HG03521 (cell line): ENCODE results near the gene OMA1.
A peak's percentile ranks its signal among the peaks of the same experiment; 100 is the strongest.
"Not testable (repeated sequence)": the region's sequence is repeated elsewhere in the genome, so short reads cannot be mapped to it uniquely, and the experiment has no call there.

Experiments used
- ATAC-seq: cut with Tn5 transposase; IDR thresholded peaks from one replicate; pipeline ENCODE4 v1.9.1; 2021; ENCODE audit warnings: mild to moderate bottlenecking, moderate library complexity; ENCODE audit not compliant: unreplicated experiment

Gene OMA1

DNA sequence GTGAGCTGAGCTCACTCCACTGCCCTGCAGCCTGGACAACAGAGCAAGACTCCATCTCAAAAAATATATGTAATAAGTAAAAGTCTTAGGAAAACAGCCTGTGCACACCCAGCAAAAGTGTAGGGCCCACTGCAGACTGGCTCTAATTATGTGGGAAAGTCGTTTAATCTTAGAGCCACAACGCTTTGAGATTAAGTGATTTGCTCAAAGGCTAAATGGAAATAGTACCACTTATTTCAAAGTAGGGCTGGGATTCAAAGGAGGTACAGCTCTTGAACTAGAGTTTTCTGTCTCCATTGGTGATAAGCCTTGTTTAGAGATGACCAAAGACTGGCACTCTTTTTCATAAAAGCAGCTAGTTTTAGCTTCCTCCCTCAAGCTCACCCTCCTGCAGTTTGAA is 28.3 kb upstream of the OMA1 start:
- no peak for ATAC-seq

GRCh38 chr1:58573705-58574591 is 27.4 kb upstream of the OMA1 start:
- peak; percentile 97 for ATAC-seq

- no peak for ATAC-seq
These were observed 26.6 kb upstream of the OMA1 start for GRCh38 chr1:58573138-58573537.

- ATAC-seq: no peak
These were observed 26.2 kb upstream of the OMA1 start for GRCh38 chr1:58572690-58573089.

- no peak for ATAC-seq
These were observed 25.1 kb upstream of the OMA1 start for GRCh38 chr1:58571616-58572015.

DNA sequence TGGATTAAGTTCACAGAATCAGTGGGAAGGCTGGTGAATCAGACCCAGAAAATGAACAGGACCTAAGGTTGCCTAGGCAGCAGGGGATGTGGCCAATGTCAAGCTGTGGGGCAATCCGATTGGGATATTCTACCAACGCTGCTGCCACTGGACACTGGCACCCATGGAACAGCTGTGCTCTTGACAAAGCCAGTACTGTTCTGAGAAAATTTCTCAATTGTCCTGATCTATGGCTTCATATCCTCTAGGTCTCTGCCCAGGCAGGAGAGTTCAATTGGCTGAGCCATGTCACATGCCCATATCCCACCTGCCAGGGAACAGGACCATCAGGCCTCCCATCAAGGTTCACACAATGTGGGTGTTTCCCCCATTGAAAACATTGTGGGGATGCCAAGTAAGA is 24.3 kb upstream of the OMA1 start:
- no peak for ATAC-seq

- no peak for ATAC-seq
These were observed 23.6 kb upstream of the OMA1 start for GRCh38 chr1:58570094-58570493.

DNA sequence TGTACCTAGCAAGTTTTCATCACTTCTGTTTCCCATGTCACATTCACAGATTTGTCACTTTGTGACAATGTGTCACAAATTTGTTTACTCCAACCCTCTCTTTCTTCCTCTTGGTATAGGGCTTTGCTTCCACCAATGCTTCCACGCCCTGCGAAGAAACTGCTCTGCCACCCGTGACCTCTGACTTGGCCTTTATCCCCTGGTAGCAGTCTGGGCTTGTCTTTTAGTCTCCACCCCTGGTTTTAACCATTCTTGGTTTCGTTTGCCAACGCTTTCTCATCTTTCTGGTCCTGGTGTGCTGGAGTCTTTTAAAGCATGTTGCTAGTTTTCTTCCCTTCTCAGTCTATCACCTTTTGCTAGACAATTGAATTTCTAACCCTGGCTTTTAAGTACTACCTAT is 22.4 kb upstream of the OMA1 start:
- no peak for ATAC-seq

DNA sequence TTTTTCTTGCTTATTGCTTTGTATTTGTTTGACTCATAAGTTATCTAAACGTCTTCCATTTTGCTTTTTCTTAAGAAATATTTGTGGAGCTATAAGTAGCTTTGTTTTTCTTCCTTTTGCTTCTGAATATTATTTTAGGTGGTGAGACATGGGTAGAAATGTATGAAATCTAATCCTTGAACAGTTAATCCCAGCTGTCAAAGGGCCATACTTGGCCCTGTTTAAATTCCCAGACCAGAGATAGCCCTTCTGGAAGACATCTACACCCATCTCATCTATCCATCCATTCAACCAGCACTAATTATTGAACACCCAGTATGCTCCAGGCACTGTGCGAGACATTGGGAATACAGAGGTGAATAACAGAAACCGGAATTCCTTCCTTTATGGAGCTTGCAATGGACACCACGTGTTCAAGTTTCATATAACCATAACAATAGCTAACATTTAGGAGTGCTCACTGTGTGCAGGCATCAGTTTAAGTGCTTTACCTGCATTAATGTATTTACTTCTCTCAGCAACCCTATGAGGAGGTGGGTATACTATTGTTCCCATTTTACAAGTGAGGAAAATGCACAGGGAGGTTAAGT is 21.8 kb upstream of the OMA1 start:
- no peak for ATAC-seq

DNA sequence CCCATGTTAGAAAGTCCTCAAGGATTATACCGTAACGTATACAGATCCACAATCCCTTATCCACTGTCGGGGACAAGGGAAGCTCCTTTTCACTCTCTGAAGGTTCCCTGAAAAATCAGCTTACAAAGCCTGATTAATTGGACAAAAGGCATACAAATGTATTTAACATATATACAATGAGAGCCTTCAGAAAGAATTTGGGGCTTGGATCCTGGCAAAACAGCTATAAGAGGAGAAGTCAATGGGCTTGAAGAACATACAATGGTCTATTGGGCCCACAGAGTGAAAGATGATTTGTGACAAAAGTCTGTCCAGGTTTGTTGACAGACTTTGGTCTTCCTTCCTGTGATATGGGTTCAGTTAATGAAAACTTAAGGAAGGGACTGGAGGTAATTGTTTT is 19.8 kb upstream of the OMA1 start:
- ATAC-seq: no peak

DNA sequence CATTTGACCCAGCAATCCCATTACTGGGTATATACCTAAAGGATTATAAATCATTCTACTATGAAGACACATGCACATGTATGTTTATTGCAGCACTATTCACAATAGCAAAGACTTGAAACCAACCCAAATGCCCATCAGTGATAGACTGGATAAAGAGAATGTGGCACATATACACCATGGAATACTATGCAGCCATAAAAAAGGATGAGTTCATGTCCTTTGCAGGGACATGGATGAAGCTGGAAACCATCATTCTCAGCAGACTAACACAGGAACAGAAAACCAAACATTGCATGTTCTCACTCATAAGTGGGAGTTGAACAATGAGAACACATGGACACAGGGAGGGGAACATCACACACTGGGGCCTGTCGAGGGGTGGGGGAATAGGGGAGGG is 17.2 kb upstream of the OMA1 start:
- ATAC-seq: not testable (repeated sequence)

- ATAC-seq: no peak
These were observed 15.1 kb upstream of the OMA1 start for GRCh38 chr1:58561633-58562032.

- no peak for ATAC-seq
These were observed 8.9 kb upstream of the OMA1 start for GRCh38 chr1:58555393-58555792.

DNA sequence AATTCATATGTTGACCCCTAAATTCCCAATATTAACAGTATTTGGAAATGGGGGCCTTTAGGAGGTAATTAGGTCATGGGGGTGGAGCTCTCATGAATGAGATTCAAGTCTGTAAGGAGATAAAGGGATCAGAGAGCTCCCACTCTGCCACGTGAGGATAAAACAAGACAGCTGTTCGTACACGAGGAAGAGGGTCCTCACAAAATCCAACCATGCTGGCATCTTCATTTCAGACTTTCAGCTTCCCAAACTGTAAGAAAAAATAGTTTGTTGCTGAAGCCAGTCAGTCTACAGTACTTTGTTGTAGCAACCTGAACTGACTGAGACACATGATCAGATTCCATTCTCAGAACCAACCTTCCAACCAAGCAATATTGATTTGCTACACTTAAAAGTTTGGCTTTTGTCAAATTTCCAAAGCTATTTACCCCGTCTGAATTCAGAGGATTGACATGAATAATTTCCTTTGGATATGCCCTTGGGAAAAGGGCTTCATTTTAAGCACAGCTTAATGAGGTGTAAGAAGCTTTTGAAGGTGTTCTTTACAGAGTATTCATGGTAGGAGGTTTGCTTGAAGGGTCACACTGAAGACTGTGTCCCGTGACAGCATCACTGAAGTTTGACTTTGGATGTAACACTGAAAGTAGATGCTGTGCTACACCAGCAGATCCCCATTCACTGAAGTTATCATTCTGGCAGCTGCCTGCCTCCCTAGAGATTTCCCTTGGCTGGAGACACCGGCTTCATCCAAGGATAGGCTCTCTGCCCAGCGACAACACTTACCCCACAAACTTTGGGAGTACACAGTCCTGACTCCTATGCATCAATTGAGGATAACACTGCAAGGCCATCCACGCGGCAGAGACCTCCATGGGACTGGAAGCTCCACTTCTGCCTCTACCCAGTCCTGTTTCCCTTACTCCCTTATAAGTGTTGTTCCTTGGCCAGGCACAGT is 4.9 kb upstream of the OMA1 start:
- no peak for ATAC-seq

DNA sequence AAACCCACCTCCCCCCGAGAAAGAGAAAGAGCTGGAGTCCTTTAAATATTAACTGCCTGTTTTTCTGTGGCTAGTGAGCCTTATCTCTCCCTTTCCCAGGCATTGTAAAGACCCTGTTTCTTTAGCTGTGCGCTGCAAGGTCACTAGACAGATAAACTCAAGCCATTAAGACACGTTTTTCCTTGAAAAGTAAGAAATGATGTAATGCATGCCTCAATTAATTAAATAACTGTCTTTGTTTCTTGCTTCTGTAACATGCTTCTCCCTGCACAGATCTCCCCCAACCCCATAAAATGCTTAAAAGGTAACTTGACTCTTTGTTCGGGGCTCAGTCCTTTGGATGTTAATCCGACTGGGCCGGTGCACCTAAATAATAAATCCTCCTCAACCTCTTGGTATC is 2.8 kb upstream of the OMA1 start:
- not testable (repeated sequence) for ATAC-seq

DNA sequence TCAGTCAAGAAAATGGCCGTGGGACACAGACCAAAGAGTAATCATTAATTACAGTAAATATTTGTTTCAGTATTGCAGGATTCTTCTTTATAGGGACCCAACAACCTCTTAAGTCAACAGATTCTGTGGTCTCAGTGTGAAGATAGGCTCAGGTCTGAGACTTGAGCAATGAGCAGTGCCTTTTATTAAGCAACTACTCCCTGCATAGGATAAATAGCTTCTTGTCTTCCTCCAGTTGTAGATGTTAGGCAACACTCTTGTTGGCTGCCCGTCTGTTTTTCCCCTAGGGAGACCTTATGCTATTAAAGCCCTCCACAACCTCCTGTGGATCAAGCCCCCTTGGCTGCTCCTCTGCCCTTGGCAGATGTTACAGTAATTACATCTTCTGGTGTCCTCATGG is 1.8 kb upstream of the OMA1 start:
- no peak for ATAC-seq

DNA sequence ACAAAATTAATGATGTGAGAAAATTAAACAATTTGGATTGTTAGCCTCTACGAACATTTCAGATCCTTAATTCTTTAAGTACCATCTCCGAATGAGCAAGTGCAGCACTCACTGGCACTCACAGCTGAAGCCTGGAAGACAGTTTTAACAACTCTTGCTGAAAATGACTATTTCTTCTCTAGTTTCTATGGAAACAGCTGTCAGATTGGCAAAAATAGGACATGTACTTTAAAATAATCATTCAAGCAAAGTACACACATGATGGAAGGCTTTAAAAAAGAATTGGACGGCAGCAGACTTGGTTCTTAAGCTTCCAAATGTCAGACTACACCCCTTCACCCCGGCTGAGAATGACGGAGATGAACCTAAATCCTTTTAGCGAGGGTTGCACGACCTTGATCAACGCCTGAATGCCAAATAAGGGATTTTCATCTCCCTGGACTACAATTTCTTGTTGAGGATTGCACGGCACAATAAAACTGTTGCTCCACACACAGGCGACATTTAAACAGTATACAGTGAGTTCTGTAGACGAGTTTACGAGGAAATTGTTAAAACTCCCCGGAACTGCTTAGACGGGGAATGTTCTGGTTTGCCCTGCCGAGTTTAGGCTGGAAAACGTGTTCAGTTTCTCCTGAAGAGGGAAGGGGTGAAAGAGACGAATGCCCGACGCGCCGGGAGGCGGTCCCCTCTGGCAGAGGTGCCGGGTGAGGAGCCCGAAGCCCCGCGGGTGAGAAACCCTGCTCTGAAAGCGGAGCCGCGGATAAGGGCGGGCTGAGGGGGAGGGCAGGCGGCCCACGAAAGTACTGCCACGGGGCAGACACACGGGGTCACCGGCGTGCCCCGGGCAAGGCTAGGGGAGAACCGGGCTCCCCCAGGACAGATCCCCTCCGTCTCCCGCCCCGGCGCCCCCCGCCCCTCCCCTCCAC is 671 bp downstream of the OMA1 start:
- peak; percentile 53 for ATAC-seq

- no peak for ATAC-seq
These were observed 3.3 kb downstream of the OMA1 start for GRCh38 chr1:58543260-58543659.

- no peak for ATAC-seq
These were observed 7.0 kb downstream of the OMA1 start for GRCh38 chr1:58539553-58539952.

GRCh38 chr1:58538821-58539220 is 7.7 kb downstream of the OMA1 start:
- ATAC-seq: no peak
